Activated CD4-positive, alpha-beta T cell treated with anti-CD3 and anti-CD28 coated beads, Interleukin-10, Interleukin-2, amounts not matched to agents 100 ng/mL and 50 ng/mL, durations not matched to agents 16 hours and 8 hours (primary cell): ENCODE measurements around the gene CD163L1.
A peak's percentile ranks its signal among the peaks of the same experiment; 100 is the strongest.
"Not testable (repeated sequence)": the region's sequence is repeated elsewhere in the genome, so short reads cannot be mapped to it uniquely, and the experiment has no call there.

Experiments
- DNase-seq: peaks from one replicate; pipeline ENCODE4 v3.0.0-alpha.2; 2020

The CD163L1 gene

DNA sequence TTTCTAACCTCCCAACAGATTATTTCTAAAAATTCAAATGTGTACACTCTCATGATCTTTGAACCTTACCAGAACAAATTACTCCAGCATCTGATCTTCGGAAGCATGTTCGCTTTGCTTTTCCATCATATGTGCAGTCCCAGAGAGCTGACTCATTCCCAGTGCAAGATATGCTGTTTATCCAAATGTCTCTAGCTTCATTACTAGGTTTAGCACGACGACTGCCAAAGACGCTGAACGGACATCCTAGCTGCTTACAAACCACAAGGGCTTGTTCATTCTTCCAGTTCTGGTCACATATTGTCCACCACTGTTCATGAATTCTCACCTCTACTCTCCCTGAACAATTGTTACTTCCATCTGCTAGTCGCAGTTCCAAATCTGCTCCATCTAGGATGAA is 40.5 kb downstream of the CD163L1 start:
- no peak for DNase-seq

DNA sequence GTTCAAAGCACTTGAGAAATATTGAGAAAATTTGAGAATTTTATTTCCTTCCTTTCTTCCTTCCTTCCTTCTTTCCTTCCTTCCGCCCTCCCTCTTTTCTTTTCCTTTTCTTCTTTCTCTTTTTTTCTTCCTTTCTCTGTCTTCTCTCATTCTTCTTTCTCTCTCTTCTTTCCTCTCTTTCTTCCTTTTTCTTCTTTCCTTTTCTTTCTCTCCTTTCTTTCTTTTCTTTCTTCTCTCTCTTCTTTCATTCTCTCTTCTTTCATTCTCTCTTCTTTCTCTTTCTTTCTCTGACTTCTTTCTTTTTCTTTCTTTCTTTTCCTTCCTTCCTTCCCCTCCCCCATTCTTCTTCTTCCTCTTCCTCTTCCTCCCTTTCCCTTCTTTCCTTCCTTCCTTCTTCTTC is 44.9 kb downstream of the CD163L1 start:
- DNase-seq = no peak

DNA sequence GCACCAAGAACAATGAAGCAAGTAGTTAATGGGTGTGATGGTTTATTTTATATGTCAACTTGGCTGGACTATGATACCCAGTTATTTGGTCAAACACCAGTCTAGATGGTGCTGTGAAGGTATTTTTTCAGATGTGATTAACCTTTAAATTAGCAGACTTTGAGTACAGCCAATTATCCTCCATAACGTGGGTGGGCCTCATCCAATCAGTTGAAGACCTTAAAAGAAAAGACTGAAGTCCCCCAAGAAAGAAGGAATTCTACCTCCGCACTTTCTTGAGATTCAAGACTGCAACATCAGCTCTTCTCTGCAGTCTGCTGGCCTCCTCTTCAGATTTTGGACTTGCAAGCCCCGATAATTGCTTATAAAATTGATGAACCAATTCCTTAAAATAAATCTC is 47.5 kb downstream of the CD163L1 start:
- no peak for DNase-seq

DNA sequence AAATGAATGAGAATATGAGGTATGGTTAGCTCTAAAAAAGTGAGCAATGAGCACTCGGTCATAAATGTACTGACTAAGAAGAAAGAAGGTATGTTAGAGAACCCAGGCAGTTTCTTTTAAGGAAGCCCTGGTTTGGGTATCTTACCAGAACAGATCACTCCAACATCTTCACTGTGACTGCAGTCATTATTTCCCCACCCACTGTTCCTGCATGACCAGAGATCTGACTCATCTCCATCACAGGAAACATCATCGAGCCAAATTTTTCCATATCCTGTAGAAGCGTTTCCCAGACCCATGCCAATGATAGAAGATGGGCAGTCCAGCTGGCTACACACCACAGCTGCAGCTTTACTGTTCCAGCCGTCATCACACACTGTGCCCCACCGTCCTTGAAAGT is 48.0 kb downstream of the CD163L1 start:
- no peak for DNase-seq

DNA sequence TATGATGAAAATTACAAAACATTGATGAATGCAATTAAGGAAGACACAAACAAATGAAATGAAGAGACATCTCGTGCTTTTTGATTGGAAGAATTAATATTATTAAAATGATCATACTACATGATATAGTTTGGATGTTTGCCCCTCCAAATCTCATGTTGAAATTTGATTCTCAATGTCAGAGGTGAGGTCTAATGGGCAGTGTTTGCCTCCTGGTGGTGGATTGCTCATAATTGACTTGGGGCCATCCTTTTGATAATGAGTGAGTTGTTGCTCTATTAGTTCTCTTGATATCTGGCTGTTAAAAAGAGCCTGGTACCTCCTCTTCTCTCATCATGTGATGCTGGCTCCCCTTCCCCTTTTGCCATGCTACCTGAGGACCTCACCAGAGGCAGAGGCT is 56.7 kb downstream of the CD163L1 start:
- DNase-seq = no peak

DNA sequence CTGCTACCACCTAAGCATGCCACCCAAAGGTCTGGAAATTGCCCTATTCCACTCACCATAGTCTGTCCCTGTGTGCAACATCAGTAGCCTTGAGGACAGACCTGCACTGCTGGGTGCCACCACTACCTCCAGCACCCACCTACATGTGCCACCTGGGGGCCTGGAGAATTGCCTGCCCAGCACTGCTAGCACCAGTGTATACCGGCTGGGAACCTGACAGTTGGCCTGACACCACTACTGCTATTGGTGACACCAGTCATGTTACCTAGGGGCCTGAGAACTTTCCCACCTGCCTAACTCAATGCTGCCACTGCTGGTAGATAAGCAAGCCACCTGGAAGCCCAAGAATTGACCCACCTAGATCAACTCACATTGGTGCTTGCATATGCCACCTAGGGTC is 60.8 kb downstream of the CD163L1 start:
- no peak for DNase-seq

DNA sequence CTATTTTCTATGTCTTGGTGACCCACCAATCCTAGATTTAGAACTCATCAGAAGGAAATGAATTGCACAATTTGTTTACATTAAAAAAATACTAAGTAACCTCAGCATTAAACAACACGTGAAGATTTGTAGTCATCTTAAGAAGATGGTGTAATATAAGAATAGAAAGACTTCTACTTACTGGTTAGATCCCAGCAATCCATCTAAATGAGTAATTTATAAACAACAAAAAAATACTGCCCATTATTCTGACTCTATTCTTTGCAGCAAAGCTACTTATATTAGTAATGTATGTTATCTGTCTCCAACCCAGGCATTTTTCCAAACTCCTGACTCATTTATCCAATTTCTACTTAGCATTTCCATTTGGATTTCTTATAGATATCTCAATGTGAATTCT is 67.8 kb downstream of the CD163L1 start:
- DNase-seq = no peak

DNA sequence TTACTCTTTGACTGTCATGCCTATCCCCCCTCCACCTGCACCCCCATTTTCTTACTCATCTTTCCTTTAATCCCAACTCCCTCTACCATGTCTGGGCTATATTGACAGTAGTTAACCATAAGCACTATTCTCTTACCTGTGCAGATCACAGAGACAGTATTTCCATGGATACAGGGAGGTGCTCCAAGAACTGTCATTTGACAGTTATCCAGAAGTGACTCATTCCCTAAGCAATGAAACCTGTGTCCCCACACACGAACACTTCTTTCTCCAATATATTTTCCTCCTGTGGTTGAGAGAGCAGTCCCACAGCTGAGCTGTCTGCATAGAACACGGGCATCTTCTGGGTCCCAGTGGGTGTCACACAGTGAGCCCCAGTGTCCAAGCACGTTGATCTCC is 68.8 kb downstream of the CD163L1 start:
- no peak for DNase-seq

DNA sequence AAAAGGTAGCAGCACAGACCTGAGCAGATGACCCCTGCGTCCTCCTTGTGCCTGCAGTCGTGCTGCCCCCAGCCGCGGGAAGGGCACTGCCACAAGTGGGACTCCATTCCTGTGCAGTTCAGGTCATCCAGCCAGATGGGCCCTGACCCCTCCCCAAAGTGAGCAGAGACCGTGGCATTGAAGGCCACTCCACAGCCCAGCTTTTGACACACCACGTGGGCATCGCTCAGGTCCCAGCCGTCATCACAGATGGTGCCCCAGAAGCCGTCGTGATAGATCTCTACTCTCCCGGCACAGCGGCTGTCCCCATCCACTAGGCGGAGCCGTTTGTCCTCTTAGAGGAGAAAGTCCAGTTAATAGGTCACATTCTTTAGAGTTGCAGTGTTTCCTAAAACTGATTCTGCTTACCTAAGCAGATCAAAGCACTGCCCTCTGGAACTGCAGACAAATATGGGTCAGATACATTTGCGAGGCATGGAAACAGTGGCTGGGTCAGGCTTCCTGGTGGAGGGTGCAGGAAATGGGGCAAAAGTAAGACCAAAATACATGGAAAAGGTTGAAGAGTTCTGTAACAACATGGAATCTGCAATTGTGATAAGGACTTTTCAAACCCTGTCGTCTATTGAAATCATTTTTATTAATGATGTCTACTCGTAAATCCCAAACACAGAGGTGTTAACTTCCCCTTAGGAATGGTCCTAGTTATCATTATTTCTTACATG is 69.4 kb downstream of the CD163L1 start:
- DNase-seq = peak; percentile 31

DNA sequence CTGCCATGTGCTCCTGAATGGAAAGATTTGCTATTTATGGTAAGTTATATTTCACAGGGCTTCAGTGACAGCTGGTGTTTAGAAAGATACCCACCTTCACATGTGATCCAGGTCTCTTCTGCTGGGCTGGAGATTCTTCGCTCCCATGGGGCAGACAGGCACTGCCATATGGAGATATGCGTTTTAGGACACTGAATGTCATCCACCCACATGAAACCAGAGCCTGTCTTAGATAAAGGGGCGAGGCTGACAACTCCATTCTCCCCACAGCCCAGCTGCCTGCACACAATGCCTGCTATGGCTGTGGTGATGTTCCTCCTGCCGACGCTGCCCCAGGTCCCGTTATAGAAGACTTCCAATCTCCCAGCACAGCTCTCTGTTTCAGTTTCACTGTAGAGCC is 70.7 kb downstream of the CD163L1 start:
- no peak for DNase-seq

DNA sequence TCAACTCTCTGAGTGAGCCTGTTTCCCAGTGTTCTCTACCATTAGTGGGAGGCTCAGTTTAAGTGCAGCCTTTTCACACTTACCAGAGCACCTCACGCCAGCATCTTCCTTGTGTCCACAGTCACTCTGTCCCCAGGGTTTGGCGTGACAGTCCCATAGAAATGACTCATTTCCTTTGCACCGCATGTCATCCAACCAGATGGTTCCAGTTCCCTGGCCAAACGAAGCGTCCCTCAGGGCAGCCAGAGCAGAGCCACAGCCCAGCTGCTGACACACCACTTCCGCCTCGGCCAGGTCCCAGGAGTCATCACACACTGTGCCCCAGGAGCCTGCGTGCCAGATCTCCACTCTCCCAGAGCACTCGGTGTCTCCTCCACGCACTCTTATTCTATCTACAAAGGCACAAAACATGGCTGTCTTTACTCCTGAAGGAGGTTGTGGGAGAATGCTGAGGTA is 74.7 kb downstream of the CD163L1 start:
- no peak for DNase-seq

DNA sequence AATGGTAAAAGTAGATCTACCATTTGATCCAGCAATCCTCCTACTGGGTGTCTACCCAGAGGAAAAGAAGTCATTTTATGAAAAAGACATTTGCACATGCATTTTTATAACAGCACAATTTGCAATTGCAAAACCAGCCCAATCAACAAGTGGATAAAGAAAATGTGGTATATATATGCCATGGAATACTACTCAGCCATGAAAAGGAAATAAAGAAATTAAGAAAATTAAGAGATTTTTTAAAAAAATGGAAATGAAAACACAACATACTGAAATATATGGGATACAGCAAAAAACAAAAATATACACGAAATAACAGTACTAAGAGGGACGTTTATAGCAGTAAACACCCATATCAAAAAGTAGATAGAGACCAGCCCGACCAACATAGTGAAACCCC is 81.2 kb downstream of the CD163L1 start:
- no peak for DNase-seq

DNA sequence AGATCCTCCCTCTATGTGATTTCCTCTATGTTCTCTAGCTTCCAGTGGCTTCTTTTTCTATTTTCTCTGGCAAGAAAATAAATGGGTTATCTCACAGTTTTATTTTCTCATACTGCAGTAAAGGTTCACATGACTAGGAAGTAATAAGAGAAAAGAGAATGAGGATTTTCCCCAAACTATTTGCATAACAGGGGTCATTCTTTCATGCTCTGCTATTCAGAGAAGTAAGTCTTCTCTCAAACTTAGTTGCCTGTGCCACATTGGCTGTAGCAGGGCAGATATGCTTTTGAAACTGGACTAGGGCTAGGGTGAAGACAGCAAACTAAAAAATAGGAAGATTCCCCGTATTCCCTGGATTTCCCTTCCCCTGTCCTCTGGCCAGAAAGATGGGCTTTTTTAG is 82.7 kb downstream of the CD163L1 start:
- no peak for DNase-seq

DNA sequence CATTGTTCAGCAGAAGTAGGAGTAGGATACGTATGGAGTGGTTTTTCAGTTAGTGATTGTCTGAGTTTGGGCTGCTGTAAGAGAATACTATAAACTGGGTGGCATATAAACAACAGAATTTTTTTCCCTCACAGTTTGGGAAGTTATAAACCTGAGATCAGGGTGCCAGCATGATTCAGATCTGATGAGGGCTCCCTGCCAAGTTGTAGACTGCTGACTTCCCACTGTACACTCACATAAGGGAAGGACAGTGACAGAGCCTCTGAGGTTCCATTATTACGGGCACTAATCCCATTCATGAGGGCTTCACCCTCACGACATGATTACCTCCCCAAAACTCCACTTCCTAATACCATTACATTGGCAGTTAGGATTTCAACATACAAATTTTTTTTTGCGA is 89.4 kb downstream of the CD163L1 start:
- DNase-seq = no peak

DNA sequence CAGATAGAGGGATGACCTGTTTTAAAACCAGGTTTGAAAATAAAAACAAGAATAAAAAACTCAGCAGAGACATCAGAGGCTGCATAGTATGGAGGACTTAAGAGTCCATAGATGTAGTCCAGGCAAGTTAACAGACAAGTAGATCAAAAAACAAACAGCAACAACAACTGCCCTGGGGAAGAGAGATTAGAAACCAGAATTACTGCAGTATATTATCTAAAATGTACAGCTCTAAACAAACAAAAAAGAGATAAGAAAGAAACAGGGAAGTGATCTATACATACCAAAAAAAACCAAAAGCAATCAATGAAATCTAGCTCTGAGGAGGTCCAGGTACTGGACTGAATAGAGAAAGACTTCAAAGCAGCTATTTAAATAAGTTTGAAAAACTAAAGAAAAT is 91.3 kb downstream of the CD163L1 start:
- no peak for DNase-seq

DNA sequence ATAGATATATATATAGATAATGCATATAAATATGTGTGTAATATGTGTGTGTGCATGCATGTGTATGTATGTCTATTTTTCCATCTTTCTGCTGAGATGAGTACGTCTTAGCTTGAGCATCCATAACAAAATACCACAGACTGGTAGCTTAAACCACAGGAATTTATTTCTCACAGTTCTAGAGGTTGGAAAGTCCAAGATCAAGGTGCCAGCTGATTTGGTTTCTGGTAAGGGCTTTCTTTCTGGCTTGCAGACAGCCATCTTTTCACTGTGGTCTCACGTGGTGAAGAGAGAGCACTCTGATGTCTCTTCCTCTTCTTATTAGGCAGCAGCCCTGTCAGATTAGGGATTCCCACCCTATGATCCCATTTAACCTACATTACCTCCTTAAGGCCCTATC is 92.8 kb downstream of the CD163L1 start:
- DNase-seq = no peak

DNA sequence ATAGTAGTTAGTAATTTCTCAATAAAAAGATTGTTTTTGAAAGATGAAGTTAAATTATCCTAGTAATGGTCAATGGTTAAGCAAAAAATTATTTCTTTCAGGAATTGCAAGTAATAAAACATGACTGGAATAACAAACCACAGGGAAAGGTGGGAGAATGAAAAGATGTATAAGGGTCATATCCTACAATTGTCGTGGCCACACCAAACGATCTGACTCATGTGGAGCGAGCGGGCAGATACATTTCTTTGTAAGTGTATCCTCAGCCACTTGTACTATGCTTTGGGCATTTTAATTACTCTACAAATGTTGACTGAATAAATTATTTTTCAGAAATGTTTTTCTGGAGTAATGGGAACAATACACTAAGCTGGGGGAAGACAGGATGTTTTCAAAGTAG is 94.5 kb downstream of the CD163L1 start:
- no peak for DNase-seq

DNA sequence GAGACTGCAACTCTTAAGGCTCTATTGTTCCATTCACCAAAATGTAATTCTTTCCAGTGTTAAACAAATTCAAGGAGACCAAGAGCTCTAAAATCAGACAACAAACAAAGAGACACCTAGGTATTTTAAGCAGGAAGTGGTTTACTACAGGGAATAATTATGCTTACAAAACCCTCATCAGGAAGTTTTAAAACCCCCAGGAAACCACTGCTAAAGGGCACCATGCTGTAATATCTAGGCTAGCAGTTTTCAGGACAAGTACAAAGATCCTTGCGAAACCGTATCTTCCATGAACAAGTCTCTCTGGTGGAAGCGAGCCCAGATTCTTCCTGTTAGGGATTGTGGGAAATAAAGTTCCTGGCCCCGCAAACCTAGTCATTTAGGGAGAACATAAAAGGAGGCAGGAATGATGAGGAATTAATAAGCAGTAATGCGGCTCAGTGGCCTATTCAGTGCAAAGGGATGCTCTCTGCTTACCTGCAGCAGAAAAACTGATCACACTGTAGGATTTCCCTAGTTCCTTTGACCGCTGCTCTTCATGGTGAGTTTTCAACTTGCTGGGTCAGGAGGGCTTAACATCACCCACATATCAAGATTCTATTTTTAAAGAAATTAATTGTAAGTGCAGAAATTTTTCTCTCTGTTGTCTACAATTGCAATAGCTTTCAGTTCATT is 97.3 kb downstream of the CD163L1 start:
- DNase-seq = no peak

DNA sequence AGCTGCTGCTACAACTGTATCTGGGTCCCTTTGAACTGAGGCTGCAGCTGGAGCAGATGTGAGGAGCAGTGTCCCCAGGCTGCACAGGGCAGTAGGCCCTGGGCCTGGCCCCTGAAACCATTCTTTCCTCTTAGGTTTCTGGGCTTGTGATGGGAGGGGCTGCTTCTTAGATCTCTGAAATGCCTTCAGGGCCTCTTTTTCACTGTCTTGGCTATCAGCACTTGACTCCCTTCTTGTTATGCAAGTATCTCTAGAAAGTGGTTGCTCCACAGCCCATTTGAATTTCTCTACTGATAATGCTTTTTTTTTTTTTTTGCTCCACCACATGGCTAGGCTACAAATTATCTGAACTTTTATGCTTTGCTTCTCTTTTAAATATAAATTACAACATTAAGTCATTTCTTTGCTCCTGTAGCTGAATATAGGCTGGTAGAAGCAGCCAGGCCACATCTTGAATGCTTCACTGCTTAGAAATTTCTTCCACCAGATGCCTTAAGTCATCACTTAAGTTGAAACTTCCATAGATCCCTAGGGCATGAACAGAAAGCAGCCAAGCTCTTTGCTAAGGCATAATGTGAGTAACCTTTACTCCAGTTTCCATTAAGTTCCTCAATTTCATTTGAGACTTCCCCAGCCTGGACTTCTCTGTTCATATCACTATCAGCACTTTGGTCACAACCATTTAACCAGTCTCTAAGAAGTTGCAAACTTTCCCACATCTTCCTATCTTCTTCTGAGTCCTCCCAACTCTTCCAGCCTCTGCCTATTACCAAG is 98.9 kb downstream of the CD163L1 start:
- no peak for DNase-seq

DNA sequence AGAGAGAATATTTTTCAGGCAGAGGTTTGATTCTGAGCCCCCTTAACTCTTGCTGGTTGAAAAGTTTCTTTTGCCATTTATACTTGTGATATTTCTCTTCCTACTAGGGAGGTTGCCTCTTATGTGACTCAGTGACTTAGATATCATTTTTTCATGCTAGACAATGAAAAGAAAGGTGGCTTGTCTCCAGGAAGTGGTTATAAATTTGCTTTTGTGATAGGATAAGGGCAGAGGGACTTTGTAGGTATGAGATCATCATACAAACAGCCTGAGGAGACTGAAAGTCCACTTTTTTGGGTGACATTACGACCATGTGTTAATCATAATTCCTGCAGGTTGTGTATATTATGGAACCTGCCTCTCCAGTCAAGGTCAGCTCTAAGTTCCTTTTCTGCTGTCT is 104.3 kb downstream of the CD163L1 start:
- no peak for DNase-seq

DNA sequence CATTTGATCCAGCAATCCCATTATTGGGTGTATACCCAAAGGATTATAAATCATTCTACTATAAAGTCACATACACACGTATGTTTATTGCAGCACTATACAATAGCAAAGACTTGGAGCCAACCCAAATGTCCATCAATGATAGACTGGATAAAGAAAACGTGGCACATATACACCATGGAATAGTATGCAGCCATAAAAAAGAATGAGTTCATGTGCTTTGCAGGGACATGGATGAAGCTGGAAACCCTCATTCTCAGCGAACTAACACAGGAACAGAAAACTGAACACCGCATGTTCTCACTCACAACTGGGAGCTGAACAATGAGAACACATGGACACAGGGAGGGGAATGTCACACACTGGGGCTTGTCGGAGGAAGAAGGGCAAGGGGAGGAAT is 106.2 kb downstream of the CD163L1 start:
- DNase-seq = not testable (repeated sequence)

DNA sequence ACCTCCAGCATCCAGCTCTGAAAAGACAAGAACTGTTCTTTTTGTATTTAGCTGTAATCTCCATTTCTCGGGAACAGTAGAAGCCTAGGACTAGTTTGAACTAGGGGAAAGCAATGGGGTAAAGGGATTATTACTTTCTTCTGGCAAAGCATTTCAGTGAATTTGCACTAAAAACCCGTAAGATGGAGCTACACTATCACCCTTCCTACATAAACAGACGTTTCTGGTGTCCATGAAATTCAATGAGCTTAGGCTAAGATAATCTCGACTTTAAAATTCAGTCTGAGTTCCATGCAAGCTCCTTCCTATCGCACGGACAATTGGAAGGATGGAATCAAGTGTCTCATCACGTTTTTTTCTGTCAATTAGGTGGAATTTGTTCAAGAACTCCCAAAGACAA is 116.0 kb downstream of the CD163L1 start:
- no peak for DNase-seq

DNA sequence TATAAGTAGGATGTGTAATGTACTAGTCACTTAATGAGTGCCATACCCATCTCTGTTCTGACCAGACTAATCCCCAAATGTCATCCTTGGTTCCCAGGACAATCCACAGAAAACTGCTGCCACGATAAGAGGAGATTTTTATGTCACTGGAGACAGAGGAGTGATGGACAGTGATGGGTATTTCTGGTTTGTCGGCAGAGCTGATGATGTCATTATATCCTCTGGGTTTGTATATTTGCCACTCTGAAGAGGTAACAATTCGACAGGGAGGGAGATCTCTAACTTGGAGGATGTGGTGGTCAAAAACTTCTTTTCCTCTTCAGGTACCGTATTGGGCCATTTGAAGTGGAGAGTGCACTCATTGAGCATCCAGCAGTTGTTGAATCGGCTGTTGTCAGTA is 119.8 kb downstream of the CD163L1 start:
- DNase-seq = no peak

DNA sequence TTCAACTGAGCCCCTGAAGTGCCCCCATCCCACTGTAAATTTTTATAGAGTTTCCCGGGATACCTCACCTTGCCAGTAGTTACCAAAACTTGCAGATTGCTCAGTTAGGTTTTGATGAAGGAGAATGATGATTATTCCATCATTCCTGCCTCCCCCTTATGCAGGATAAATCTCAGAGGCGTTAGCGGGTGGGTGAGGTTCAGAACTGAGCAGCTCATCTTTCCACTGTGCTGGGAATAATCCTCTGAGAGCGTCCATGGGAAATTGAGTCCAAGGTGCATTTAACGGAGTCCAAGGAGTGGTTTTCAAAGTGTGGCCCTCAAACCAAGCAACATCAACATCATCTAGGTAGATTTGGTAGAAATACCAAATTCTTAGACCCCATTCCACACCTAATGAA is 121.4 kb downstream of the CD163L1 start:
- no peak for DNase-seq
